ENCODE data around the gene MLLT1. TPM values are rescaled to one million over a fixed set of nuclear protein-coding genes. Genes with fewer than 3 reads are reported as not detected.

MLLT1 gene
- total RNA-seq, 1 donor from 2014 or later = 34.5 TPM

GRCh38 chr19:6238256-6238642 lies 41.5 kb downstream of the MLLT1 start:
- Histone ChIP-seq H3K4me1 (peaks cover 21 to 46% of the 10 kb centered on the region in 2 donors), H3K27ac (peak overlapping the region; percentile 69 to 85), H3K4me3 (peak overlapping the region in 1 of 2 donors; percentile 21), H3K27me3 (no peaks in the 10 kb centered on the region), H3K9me3 (no peaks in the 10 kb centered on the region), H3K36me3 (no peaks in the 10 kb centered on the region)
- DNase-seq (ENCODE audit: low spot score in 2 of 2) = no peak
- TF ChIP-seq CTCF (IDR thresholded peaks at IDR 0.05) = no peak
- intact Hi-C loops (cut with DNase I) = no loop called here

- no peak for TF ChIP-seq CTCF (IDR thresholded peaks at IDR 0.05)
- Histone ChIP-seq H3K4me1 (peaks cover 21 to 48% of the 10 kb centered on the region in 2 donors), H3K4me3 (no peak overlapping the region), H3K27me3 (no peaks in the 10 kb centered on the region), H3K27ac (no peak overlapping the region), H3K9me3 (no peaks in the 10 kb centered on the region), H3K36me3 (no peaks in the 10 kb centered on the region)
- intact Hi-C loops (cut with DNase I) = no loop called here
- no peak for DNase-seq (ENCODE audit: low spot score in 2 of 2)
Observed at GRCh38 chr19:6236310-6237291, 43.2 kb downstream of the MLLT1 start.

- no peak overlapping the region for H3K27ac ChIP-seq
- no peaks in the 10 kb centered on the region for H3K27me3 ChIP-seq
- H3K4me1 ChIP-seq = peaks cover 21 to 48% of the 10 kb centered on the region in 2 donors
- intact Hi-C loops (cut with DNase I) = no loop called here
- no peak for TF ChIP-seq CTCF (IDR thresholded peaks at IDR 0.05)
- peaks cover 2 to 3% of the 10 kb centered on the region in 2 donors for H3K36me3 ChIP-seq
- no peak for DNase-seq (ENCODE audit: low spot score in 2 of 2)
- H3K4me3 ChIP-seq = no peak overlapping the region
- H3K9me3 ChIP-seq = no peaks in the 10 kb centered on the region
Observed at GRCh38 chr19:6235031-6235951, 44.5 kb downstream of the MLLT1 start.

- intact Hi-C loops (cut with DNase I) = no loop called here
- TF ChIP-seq CTCF (IDR thresholded peaks at IDR 0.05) = no peak
- Histone ChIP-seq H3K4me1 (peaks cover 21 to 47% of the 10 kb centered on the region in 2 donors), H3K4me3 (no peak overlapping the region), H3K27ac (no peak overlapping the region), H3K9me3 (no peaks in the 10 kb centered on the region), H3K27me3 (no peaks in the 10 kb centered on the region), H3K36me3 (peaks cover 9 to 10% of the 10 kb centered on the region in 2 donors)
- DNase-seq (ENCODE audit: low spot score in 2 of 2) = no peak
Observed at GRCh38 chr19:6234527-6234926, 45.2 kb downstream of the MLLT1 start.

GRCh38 chr19:6233827-6234511 lies 45.8 kb downstream of the MLLT1 start:
- H3K9me3 ChIP-seq = no peaks in the 10 kb centered on the region
- peaks cover 18 to 42% of the 10 kb centered on the region in 2 donors for H3K4me1 ChIP-seq
- H3K27me3 ChIP-seq = no peaks in the 10 kb centered on the region
- intact Hi-C loops (cut with DNase I) = loop anchor here (2.0 kb wide), 1 partner anchor 41 kb away; no protein-coding TSS in a partner anchor
- peaks cover 9 to 10% of the 10 kb centered on the region in 2 donors for H3K36me3 ChIP-seq
- peak overlapping the region; percentile 24 to 55 for H3K27ac ChIP-seq
- peak overlapping the region; percentile 8 to 15 for H3K4me3 ChIP-seq
- DNase-seq (ENCODE audit: low spot score in 2 of 2) = no peak
- TF ChIP-seq CTCF (IDR thresholded peaks at IDR 0.05) = no peak
